NK-92 treated with Interleukin-12 subunit alpha and Interleukin-12 subunit beta, amount 100 ng/mL, for 24 hours (cell line): ENCODE data around the gene PRR12.
A peak's percentile ranks its signal among the peaks of the same experiment; 100 is the strongest.

Experiments used
- DNase-seq: peaks from one replicate; lab custom pipeline; 2025; lab: John Stamatoyannopoulos, UW

PRR12 gene, protein sequence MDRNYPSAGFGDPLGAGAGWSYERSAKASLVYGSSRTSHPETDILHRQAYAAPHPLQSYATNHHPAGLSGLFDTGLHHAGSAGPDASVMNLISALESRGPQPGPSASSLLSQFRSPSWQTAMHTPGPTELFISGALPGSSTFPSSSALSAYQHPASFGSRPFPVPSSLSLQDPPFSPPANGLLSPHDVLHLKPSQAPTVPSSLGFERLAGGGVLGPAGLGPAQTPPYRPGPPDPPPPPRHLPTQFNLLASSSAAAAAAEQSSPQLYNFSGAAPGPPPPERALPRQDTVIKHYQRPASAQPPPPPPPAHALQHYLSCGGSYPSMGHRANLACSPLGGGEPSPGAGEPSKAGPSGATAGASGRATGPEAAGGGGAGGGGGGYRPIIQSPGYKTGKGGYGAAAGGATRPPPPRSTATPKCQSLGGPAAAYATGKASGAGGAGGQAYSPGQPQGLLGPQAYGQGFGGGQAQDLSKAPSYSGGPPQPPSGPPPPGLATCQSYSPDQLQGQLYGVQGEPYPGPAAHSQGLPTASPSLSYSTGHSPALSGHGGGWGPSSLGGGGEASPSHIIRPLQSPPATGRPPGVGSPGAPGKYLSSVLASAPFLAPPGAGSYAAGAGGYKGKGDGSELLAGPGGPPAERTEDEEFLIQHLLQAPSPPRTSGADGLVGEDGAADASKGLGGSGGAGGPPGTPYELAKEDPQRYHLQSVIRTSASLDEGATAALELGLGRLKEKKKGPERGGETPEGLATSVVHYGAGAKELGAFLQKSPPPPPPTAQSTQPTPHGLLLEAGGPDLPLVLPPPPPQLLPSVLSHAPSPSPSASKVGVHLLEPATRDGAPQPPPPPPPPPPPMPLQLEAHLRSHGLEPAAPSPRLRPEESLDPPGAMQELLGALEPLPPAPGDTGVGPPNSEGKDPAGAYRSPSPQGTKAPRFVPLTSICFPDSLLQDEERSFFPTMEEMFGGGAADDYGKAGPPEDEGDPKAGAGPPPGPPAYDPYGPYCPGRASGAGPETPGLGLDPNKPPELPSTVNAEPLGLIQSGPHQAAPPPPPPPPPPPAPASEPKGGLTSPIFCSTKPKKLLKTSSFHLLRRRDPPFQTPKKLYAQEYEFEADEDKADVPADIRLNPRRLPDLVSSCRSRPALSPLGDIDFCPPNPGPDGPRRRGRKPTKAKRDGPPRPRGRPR (N-terminal part only)

GRCh38 chr19:49590971-49591730 is at the start of gene PRR12:
TSS of gene PRR12 (plus strand) at chr19:49591182. CDS start at chr19:49591655, 473 bp downstream.
- DNase-seq, result peak; percentile 66

GRCh38 chr19:49541914-49542313 is 49.1 kb upstream of the PRR12 start:
- no peak for DNase-seq

DNA sequence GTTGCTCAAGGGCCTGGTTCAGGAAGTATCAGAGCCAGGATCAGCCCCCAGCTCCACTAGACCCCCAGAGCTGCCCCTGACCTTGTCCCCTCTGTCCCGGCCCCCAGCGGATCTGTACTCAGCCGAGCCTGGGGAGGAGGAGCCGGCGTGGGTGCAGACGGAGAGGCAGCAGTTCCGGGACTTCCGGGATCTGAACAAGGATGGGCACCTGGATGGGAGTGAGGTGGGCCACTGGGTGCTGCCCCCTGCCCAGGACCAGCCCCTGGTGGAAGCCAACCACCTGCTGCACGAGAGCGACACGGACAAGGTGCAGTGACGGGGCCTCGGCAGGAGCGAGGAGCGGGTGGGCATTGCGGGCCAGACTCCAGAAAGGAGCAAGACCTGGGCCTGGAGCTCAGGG is 48.5 kb upstream of the PRR12 start:
- DNase-seq, result no peak

- no peak for DNase-seq
These were observed 48.0 kb upstream of the PRR12 start for GRCh38 chr19:49543032-49543431.

GRCh38 chr19:49544154-49544553 is 46.8 kb upstream of the PRR12 start:
- DNase-seq, result no peak

DNA sequence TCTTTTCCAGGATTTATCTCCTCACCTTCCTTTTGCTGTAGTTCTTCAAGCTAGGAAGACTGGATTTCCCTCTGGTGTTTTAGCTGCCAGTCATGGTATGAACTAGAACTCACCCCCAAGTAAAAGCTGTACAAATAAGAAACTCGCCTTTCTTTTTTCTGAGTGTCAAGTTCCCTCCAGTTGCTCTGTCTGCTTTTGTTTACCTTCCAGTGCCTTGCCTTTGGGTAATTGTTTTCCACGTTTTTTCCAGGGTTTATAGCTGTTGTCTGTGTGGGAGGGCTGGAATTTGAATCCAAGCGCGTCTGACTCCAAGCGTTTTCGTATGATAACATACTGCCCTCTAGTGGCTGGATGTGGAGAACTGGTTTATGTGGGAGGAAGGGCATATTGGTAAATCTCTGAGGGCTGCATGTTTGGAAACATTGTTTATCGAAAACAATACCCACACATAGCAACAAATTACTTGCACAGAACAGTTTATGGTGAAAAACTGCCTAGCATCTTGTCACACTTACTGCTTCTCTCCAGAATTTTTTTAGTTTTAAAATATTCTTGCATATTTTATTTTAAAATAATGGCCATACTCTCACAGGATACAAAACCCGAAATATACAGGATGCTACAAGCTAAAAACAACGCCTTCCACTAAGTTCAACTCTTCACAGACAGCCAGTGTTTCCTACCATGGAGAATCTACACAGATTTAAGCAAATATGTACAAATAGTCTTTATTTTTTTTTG is 44.0 kb upstream of the PRR12 start:
- peak; percentile 31 for DNase-seq

DNA sequence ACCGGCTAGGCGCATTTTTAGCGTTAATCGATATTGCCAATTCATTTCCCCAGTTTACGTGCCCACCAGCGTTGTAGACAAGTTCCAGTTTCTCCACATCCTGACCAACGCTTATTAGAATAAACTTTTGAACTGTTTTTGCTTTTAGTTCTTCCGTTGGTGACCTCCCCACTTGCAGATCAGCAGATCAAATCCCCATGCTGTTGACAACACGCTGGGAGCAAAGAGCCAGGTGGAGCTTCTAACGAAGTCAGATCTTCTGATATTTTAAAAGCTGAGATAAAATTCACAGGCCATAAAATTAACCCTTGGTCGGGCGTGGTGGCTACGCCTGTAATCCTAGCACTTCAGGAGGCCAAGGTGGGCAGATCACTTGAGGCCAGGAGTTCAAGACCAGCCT is 41.9 kb upstream of the PRR12 start:
- no peak for DNase-seq

DNA sequence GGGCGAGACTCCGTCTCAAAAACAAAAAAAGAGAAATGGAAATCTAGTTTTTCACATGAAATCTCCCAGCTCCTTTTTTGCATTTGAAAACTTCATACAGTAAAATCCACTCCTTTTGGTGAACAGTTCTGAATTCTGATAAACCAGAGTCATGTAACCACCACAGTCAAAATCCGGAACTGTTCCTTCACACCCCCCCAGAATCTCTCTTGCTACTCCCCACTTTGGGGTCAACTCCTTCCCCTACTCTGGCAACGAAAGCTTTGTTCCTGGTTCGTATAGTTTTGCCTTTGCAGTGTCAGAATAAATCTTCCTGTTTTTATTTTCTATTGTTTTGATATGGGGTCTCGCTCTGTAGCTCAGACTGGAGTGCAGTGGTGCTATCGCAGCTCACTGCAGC is 39.5 kb upstream of the PRR12 start:
- no peak for DNase-seq

DNA sequence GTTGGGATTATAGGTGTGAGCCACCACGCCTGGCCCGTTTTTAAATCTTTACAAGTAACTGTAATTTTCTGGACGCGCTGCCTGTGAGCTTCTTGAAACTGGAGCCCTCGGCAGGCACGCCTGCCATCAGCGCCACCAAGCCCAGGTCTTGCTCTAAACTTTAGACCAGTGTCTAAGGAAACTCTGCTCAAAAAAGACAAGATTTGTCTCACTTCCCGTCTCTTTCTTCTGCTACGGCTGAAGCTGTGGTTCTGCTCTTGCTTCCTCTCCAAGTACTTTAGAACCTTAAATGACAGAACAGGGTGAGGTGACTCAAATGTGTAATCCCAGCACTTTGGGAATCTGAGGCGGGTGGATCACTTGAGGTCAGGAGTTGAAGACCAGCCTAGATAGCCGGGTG is 38.2 kb upstream of the PRR12 start:
- no peak for DNase-seq

- no peak for DNase-seq
These were observed 37.3 kb upstream of the PRR12 start for GRCh38 chr19:49553451-49554271.

DNA sequence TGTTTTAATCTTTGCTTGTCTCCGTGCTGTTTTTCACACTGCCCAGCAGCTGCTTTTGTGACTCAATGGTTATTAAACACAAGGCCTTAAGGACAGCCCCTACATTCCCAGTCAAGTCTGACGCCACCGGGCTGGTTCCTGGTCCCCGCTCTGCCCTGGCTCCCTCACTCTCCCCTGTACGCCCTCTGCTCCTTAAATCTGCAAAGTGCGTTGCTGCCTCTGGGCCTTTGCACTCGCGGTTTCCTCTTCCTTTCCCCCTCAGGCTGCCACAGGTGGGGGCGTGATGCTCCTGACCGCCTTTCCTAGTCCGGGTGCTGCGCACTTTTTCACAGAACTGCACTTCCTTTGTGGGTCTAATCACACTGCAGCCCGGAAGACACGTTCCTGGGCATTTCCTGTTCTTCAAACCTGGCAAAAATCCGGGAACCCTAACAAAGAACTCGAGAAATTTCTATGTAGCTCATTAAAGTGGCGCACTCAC is 36.2 kb upstream of the PRR12 start:
- DNase-seq, result no peak

DNA sequence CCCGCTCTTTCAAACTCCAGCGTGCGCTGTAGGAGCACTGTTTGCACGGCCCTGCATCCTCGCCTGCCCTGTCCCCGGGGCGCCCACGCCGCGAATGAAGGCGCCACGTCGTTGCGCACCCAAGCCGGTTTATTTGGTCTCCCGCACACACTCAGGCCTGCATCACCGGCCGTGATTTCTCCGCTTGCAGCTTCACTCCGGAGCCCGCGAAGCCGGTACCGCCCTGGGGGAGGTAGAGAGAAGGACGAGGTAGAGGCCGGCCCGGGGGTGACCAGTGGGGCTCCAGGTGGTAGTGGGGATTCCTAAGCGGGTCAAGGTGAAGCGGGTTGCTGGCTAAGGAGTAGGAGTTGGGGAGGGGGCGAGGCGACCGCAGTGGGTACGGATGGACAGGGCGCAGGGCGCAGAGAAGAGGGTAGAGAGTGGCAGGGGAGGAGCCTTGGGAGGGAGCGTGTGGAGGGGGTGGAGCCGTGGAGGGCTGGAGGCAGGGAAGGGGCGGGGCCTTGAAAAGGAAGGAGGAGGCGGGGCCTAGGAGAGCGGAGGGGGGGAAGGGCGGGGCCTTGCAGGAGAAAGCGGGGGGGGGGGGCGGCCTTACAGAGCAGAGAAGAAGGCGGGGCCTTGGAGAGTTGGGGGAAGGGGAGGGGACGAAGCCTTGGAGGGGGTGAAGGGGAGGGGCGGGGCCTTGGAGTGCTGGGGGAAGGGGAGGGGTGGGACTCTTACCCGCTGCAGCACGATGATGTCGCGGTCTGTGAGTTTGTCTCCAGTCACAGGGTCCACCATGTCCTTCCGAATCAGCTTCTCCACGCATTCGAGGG is 35.2 kb upstream of the PRR12 start:
- no peak for DNase-seq

- no peak for DNase-seq
These were observed 34.3 kb upstream of the PRR12 start for GRCh38 chr19:49556412-49557398.

DNA sequence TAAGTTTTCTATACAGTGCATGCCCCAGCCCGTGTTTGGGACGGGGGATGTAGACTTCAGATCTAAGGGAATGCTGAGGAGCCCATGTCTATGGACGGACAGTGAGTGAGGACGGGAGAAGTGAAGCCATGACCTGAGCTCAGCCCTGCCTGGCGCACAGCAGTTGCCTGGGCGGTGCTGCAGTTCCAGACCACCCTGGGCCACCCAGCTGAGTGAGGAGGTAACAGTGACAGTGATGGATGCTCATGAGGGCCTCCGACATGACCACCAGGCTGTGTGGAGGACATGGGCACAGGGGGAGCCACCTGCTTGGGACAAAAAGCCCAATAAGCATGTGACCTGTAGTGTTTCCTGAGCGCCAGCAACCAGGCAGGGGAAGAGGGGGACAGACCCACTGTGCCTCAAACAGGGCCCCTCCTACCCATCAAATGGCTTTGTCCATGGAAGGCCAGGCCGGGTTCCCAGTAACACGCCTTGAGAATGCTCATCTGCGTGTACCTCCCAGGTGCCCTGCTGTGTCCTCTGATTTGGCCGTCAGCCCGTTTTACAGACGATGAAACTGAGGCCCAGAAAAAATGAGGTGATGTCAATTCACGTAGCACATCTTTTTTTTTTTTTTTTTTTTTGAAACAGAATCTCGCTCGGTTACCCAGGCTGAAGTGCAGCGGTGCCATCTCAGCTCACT is 33.2 kb upstream of the PRR12 start:
- DNase-seq, result no peak

- DNase-seq, result no peak
These were observed 32.4 kb upstream of the PRR12 start for GRCh38 chr19:49558591-49558990.

DNA sequence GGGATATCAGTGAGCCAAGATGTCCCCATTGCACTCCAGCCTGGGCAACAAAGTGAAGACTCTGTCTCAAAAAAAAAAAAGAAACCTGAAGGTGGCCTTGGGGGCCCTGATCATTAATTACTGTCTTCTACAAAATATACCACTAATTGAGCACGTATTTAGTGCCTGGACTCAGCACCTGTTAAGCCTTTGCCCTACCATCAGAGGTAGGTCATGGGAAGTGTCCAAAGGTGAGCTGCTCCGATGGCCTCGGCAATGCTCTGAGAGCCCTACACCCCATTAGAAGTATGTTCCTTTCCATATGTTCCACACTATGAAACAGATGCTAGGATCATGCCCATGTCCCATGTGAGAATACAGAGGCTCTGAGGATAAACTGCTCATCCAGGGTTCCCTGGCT is 31.5 kb upstream of the PRR12 start:
- DNase-seq, result no peak

DNA sequence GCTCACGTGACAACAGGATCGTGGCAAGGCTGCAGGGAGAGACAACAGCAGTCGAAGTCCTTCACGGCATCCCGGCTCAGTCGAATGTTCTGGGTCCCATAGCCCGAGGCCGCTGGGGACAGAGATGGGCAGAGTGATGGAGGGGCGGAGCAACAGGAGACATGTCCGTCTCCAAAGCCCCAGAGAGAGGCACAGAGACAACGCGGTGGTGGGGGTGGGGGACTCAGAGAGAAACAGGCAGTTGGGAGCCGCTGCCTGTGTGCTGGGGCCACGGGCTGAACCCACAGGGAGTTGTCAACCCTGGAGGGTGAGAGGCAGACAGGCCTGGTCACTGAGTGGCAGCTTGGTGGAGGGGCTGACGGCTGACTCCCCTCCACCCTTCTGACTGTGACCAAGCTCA is 31.1 kb upstream of the PRR12 start:
- no peak for DNase-seq
